Activated CD4-positive, alpha-beta T cell treated with anti-CD3 and anti-CD28 coated beads, Interleukin-2, amount 10 ng/mL, durations not matched to agents 7 days and 5 days (primary cell): ENCODE measurements around the gene GLDN. TPM values are rescaled to one million over a fixed set of nuclear protein-coding genes. Genes with fewer than 3 reads are reported as not detected.

ENCODE experiments used
- CTCF ChIA-PET: fragments of 350-600 bp; sonication (Branson Sonifier 250); formaldehyde crosslinking; loops from one replicate; lab custom pipeline; 2021; ENCODE audit warnings: antibody characterized with exemption; lab: Charles Lee
- POLR2A ChIA-PET: fragments of 350-600 bp; sonication (Branson Sonifier 250); formaldehyde crosslinking; loops from one replicate; lab custom pipeline; 2021; ENCODE audit warnings: antibody characterized with exemption; lab: Charles Lee
- DNase-seq: peaks from one replicate; pipeline ENCODE4 v3.0.0-alpha.2; 2020
- H3K27ac Mint-ChIP-seq: one replicate; pipeline ENCODE4 v1.8.0; 2021; ENCODE audit warnings: mild to moderate bottlenecking, moderate library complexity, mixed read lengths
- H3K27me3 Mint-ChIP-seq: one replicate; pipeline ENCODE4 v1.8.0; 2021; ENCODE audit warnings: mixed read lengths
- H3K36me3 Mint-ChIP-seq: one replicate; pipeline ENCODE4 v1.8.0; 2021; ENCODE audit warnings: low read depth, mixed read lengths
- H3K4me1 Mint-ChIP-seq: one replicate; pipeline ENCODE4 v1.8.0; 2021; ENCODE audit warnings: mixed read lengths
- H3K4me3 Mint-ChIP-seq: one replicate; pipeline ENCODE4 v1.8.0; 2021; ENCODE audit warnings: mild to moderate bottlenecking, moderate library complexity, mixed read lengths
- H3K9me3 Mint-ChIP-seq: one replicate; pipeline ENCODE4 v1.8.0; 2021; ENCODE audit warnings: mixed read lengths
- total RNA-seq, 2 experiments: library from RNA; stranded (reverse); gene quantifications; one replicate each; pipeline ENCODE4 v1.2.3, GENCODE V29; 2021

GLDN gene
- total RNA-seq, 2 experiments from 2014 or later: not detected

DNA sequence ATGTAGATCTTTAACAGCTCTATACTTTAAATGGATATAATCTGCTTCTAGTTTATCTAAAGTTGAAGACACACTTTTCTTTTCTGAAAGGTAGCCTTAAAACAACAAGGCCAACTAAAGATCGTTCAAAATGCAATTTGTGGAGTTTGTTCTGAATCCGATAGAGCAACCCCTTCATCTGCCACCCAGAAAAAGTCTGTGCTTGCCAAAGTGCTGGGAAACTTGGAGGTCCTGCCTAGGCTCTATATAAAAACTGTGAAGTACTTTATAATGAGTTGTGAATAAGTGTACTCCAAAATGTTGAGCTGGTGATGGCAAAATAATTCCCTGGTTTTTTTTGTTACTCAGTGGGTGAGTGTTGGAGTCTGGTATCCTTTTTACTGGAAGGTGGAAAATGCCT lies 12.5 kb downstream of the GLDN start:
- Mint-ChIP-seq H3K36me3 (no peaks in the 10 kb centered on the region), H3K27ac (no peak overlapping the region), H3K9me3 (no peaks in the 10 kb centered on the region), H3K27me3 (peaks cover 12% of the 10 kb centered on the region), H3K4me1 (no peaks in the 10 kb centered on the region), H3K4me3 (no peak overlapping the region)
- ChIA-PET CTCF (no interaction called here), POLR2A (no interaction called here)
- no peak for DNase-seq

GRCh38 chr15:51355096-51355495 lies 13.6 kb downstream of the GLDN start:
- ChIA-PET POLR2A (no interaction called here), CTCF (interaction anchor here (0.6 kb wide), 1 partner anchor 609 kb away, joined by 3 read pairs; no protein-coding TSS in a partner anchor)
- Mint-ChIP-seq H3K27me3 (peaks cover 12% of the 10 kb centered on the region), H3K4me1 (no peaks in the 10 kb centered on the region), H3K36me3 (no peaks in the 10 kb centered on the region), H3K27ac (no peak overlapping the region), H3K4me3 (no peak overlapping the region), H3K9me3 (no peaks in the 10 kb centered on the region)
- no peak for DNase-seq

DNA sequence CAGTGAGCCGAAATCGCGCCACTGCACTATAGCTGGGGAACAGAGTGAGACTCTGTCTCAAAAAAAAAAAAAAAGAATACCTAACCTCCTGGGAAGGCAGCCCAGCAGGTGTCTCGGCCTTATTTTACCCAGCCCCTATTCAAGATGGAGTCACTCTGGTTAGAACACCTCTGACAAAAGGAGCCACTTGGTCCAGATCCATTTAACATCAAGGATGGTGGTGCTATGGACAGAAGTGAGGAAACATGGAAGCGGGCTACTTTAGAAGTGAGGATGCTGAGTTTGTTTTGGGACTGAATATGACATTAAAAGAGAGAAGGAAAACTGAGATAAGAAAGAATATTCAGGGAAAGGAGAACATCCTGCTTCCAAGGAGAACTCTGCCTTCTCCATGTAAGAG lies 14.7 kb downstream of the GLDN start:
- ChIA-PET CTCF (no interaction called here), POLR2A (no interaction called here)
- Mint-ChIP-seq H3K36me3 (no peaks in the 10 kb centered on the region), H3K4me3 (no peak overlapping the region), H3K27ac (no peak overlapping the region), H3K9me3 (no peaks in the 10 kb centered on the region), H3K4me1 (no peaks in the 10 kb centered on the region), H3K27me3 (peaks cover 12% of the 10 kb centered on the region)
- DNase-seq: no peak

DNA sequence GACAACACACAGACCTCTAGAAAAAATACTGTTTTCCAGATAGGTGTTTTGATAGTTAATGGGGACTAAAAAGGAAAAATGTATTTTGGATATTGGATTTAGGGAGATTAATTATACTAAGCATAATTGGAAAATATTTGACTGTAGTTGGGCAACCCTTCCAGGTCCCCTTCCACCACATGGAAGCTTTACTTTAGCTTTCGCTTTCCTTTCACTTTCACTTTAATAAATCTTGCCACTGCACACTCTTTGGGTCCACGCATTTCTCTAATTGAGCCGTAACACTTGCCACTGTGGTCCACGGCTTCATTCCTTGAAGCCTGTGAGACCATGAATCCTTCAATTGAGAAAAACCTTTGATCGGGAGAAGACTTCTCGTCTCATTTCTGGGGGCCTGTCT lies 15.5 kb downstream of the GLDN start:
- no peak for DNase-seq
- no peaks in the 10 kb centered on the region for H3K9me3 Mint-ChIP-seq
- H3K4me1 Mint-ChIP-seq: no peaks in the 10 kb centered on the region
- ChIA-PET POLR2A (no interaction called here), CTCF (interaction anchor here (0.6 kb wide), 1 partner anchor 155 kb away, joined by 5 read pairs; no protein-coding TSS in a partner anchor)
- no peaks in the 10 kb centered on the region for H3K36me3 Mint-ChIP-seq
- H3K27ac Mint-ChIP-seq: no peak overlapping the region
- peaks cover 12% of the 10 kb centered on the region for H3K27me3 Mint-ChIP-seq
- no peak overlapping the region for H3K4me3 Mint-ChIP-seq

GRCh38 chr15:51359981-51360380 lies 18.5 kb downstream of the GLDN start:
- H3K27ac Mint-ChIP-seq: no peak overlapping the region
- DNase-seq: no peak
- ChIA-PET POLR2A (no interaction called here), CTCF (no interaction called here)
- H3K9me3 Mint-ChIP-seq: no peaks in the 10 kb centered on the region
- H3K4me1 Mint-ChIP-seq: no peaks in the 10 kb centered on the region
- H3K4me3 Mint-ChIP-seq: no peak overlapping the region
- H3K36me3 Mint-ChIP-seq: no peaks in the 10 kb centered on the region
- no peaks in the 10 kb centered on the region for H3K27me3 Mint-ChIP-seq

DNA sequence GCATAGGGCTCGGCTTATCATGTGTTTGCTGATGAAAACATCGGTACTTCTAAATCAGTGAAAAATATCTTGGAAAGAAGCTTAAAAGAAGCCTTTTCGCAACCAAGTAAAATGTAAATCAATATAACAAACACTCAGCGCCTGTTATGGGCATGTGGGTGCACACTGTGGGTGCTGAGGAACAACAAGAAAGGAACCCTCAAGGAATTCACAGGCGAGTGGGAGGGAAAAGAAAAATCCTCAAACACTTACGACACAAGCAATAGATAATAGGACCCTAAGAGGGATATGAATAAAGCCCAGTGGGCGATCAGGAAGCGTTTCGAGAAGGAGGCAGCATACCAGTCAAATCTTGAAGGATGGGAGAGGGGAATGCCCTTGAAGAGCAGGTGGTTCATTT lies 21.9 kb downstream of the GLDN start:
- Mint-ChIP-seq H3K27me3 (no peaks in the 10 kb centered on the region), H3K36me3 (no peaks in the 10 kb centered on the region), H3K4me3 (no peak overlapping the region), H3K4me1 (no peaks in the 10 kb centered on the region), H3K27ac (no peak overlapping the region), H3K9me3 (no peaks in the 10 kb centered on the region)
- no peak for DNase-seq
- ChIA-PET POLR2A (no interaction called here), CTCF (interaction anchor here (1.3 to 1.6 kb wide), 2 partner anchors 8 to 19 kb away, joined by 3 read pairs; no protein-coding TSS in a partner anchor)

GRCh38 chr15:51365417-51365816 lies 24.0 kb downstream of the GLDN start:
- H3K36me3 Mint-ChIP-seq: no peaks in the 10 kb centered on the region
- ChIA-PET CTCF (interaction anchor here (1.2 kb wide), 1 partner anchor 202 kb away, joined by 4 read pairs; no protein-coding TSS in a partner anchor), POLR2A (no interaction called here)
- H3K27me3 Mint-ChIP-seq: no peaks in the 10 kb centered on the region
- H3K4me1 Mint-ChIP-seq: peaks cover 2% of the 10 kb centered on the region
- H3K27ac Mint-ChIP-seq: no peak overlapping the region
- DNase-seq: no peak
- no peaks in the 10 kb centered on the region for H3K9me3 Mint-ChIP-seq
- no peak overlapping the region for H3K4me3 Mint-ChIP-seq

- Mint-ChIP-seq H3K4me1 (peaks cover 2% of the 10 kb centered on the region), H3K27me3 (no peaks in the 10 kb centered on the region), H3K27ac (no peak overlapping the region), H3K9me3 (no peaks in the 10 kb centered on the region), H3K36me3 (no peaks in the 10 kb centered on the region), H3K4me3 (no peak overlapping the region)
- no peak for DNase-seq
- ChIA-PET CTCF (interaction anchor here (1.2 kb wide), 1 partner anchor 203 kb away, joined by 4 read pairs; no protein-coding TSS in a partner anchor), POLR2A (no interaction called here)
Measured at GRCh38 chr15:51366071-51366470, 24.6 kb downstream of the GLDN start.

DNA sequence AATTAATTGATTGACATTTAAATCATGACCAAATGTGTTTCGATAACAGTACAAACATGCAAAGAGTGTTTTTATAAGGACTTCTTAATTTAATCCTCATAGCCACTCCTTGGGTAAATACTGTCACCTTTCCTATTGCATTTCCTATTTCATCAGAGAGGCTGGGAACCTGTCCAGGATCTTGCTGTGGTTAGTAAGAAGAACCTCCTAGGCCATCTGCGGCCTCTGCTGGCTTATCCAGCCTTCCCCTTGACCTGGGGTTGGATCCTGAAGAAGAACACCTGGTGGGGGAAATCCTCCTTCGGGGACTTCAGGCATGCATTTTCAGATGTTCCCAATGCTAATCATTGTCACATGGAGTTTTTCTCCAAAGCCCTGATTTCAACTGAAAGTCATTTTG lies 25.5 kb downstream of the GLDN start:
- no peak overlapping the region for H3K27ac Mint-ChIP-seq
- H3K27me3 Mint-ChIP-seq: no peaks in the 10 kb centered on the region
- H3K4me3 Mint-ChIP-seq: no peak overlapping the region
- no peaks in the 10 kb centered on the region for H3K9me3 Mint-ChIP-seq
- H3K36me3 Mint-ChIP-seq: no peaks in the 10 kb centered on the region
- DNase-seq: no peak
- POLR2A ChIA-PET: no interaction called here
- CTCF ChIA-PET: no interaction called here
- H3K4me1 Mint-ChIP-seq: peaks cover 2% of the 10 kb centered on the region

GRCh38 chr15:51367322-51367976 lies 26.0 kb downstream of the GLDN start:
- Mint-ChIP-seq H3K4me1 (peaks cover 2% of the 10 kb centered on the region), H3K4me3 (no peak overlapping the region), H3K9me3 (no peaks in the 10 kb centered on the region), H3K27me3 (no peaks in the 10 kb centered on the region), H3K27ac (no peak overlapping the region), H3K36me3 (no peaks in the 10 kb centered on the region)
- no peak for DNase-seq
- POLR2A ChIA-PET: no interaction called here
- CTCF ChIA-PET: no interaction called here

- DNase-seq: no peak
- Mint-ChIP-seq H3K4me1 (peaks cover 2% of the 10 kb centered on the region), H3K27ac (no peak overlapping the region), H3K9me3 (no peaks in the 10 kb centered on the region), H3K36me3 (no peaks in the 10 kb centered on the region), H3K27me3 (no peaks in the 10 kb centered on the region), H3K4me3 (no peak overlapping the region)
- POLR2A ChIA-PET: no interaction called here
- CTCF ChIA-PET: interaction anchor here (2.2 kb wide), 1 partner anchor 205 kb away, joined by 7 read pairs; no protein-coding TSS in a partner anchor
Measured at GRCh38 chr15:51368307-51368706, 26.9 kb downstream of the GLDN start.

DNA sequence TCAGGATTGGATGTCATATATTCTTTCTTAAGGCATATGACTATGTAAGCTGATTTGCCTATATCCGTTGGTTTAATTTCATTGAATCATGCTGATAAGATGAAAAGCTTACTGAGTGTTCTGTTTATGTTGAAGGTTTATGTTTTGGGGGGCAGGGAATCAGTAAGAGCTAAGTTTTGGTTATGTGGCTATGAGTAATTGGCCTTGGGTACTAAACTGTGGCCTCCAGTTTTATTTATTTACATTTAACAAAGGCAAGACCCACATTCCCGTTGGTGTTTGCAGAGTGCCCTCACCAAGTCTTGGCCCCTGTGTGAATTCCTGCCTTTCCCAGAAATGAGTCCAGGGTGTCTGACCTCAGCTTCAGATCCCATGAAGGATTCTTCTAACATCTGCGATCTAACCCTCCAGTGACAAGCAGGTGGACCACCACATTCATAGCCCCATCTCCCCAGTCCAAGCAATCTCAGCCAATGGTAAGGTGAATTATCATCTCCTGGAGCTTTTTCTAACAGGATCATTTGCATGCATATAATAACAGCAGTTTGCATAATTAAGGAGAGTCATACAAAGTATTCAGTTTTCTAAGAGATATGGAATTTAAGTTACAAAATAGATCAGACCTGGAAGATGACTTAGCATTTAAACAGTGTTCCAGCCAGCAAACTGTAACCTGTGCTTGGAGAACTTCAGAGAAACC lies 27.4 kb downstream of the GLDN start:
- no peaks in the 10 kb centered on the region for H3K36me3 Mint-ChIP-seq
- peaks cover 2% of the 10 kb centered on the region for H3K4me1 Mint-ChIP-seq
- H3K27me3 Mint-ChIP-seq: no peaks in the 10 kb centered on the region
- POLR2A ChIA-PET: no interaction called here
- no peak overlapping the region for H3K4me3 Mint-ChIP-seq
- H3K9me3 Mint-ChIP-seq: no peaks in the 10 kb centered on the region
- CTCF ChIA-PET: interaction anchor here (0.9 to 2.2 kb wide), 2 partner anchors 106 to 206 kb away, joined by 3 to 7 read pairs; no protein-coding TSS in a partner anchor
- H3K27ac Mint-ChIP-seq: no peak overlapping the region
- DNase-seq: no peak

DNA sequence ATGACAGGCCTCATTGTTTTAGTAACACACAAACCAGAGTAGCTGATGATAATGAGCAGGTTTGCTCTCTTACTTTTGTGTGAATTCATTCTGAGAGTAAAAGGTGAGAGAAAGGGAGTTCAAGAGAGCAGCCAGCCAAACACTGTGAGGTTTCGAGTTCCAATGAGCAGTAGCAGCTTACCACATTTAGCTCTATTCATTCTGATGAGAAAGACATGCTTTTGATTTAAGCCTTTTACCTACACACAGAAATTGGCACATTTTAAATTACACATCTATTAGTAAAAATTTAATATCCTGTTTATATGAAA lies 28.0 kb downstream of the GLDN start:
- ChIA-PET POLR2A (no interaction called here), CTCF (interaction anchor here (0.9 to 2.2 kb wide), 2 partner anchors 107 to 206 kb away, joined by 3 to 7 read pairs; no protein-coding TSS in a partner anchor)
- Mint-ChIP-seq H3K4me3 (no peak overlapping the region), H3K4me1 (peaks cover 2% of the 10 kb centered on the region), H3K36me3 (no peaks in the 10 kb centered on the region), H3K27me3 (no peaks in the 10 kb centered on the region), H3K9me3 (no peaks in the 10 kb centered on the region), H3K27ac (no peak overlapping the region)
- DNase-seq: no peak
